BJ (cell line): ENCODE results near the gene RRAS2. TPM values are rescaled to one million over a fixed set of nuclear protein-coding genes. Genes with fewer than 3 reads are reported as not detected.

Source experiments
- CTCF ChIA-PET: fragments of 350-600 bp; formaldehyde crosslinking; extraction: SDS; loops from one replicate; lab custom pipeline; 2021; ENCODE audit warnings: antibody characterized with exemption, inconsistent platforms; lab: Yijun Ruan, JAX
- POLR2A ChIA-PET: fragments of 300-600 bp; sonication (Branson Sonifier 250); formaldehyde crosslinking; extraction: SDS; loops from one replicate; lab custom pipeline; 2021; ENCODE audit warnings: antibody characterized with exemption; lab: Charles Lee
- DNase-seq: peaks from one replicate; pipeline ENCODE4 v3.0.0-alpha.2; 2011; ENCODE audit warnings: low read depth
- H3K27me3 ChIP-seq: 2 replicates; pipeline ENCODE4 v1.6.0; 2011; ENCODE audit warnings: low read length; ENCODE audit not compliant: control insufficient read depth, insufficient read depth
- H3K36me3 ChIP-seq: 2 replicates; pipeline ENCODE4 v1.5.1; 2011; ENCODE audit warnings: low read length; ENCODE audit not compliant: control insufficient read depth, insufficient read depth
- H3K4me3 ChIP-seq: 2 replicates; pipeline ENCODE4 v1.5.1; 2011; ENCODE audit warnings: low read depth, mild to moderate bottlenecking, control low read depth, low read length
- CTCF ChIP-seq: IDR thresholded peaks from 2 replicates; pipeline ENCODE4 v1.5.1; 2011; ENCODE audit warnings: low read depth, mild to moderate bottlenecking, control low read depth, inconsistent platforms, low read length, moderate library complexity; ENCODE audit not compliant: insufficient read depth
- polyA plus RNA-seq: library from polyadenylated mRNA; depleted of rRNA; stranded (reverse); fragments of >200 nt; gene quantifications from 2 replicates; pipeline ENCODE4 v1.2.3, GENCODE V29; 2011

RRAS2 gene
- polyA plus RNA-seq, 1 experiment: 29.1 TPM

GRCh38 chr11:14242733-14243132 is 116.2 kb downstream of the RRAS2 start:
- H3K27me3 ChIP-seq: peaks cover 8% of the 10 kb centered on the region
- no peak for DNase-seq
- H3K36me3 ChIP-seq: no peaks in the 10 kb centered on the region
- no peak overlapping the region for H3K4me3 ChIP-seq
- TF ChIP-seq CTCF: no peak
- ChIA-PET POLR2A (no interaction called here), CTCF (no interaction called here)

DNA sequence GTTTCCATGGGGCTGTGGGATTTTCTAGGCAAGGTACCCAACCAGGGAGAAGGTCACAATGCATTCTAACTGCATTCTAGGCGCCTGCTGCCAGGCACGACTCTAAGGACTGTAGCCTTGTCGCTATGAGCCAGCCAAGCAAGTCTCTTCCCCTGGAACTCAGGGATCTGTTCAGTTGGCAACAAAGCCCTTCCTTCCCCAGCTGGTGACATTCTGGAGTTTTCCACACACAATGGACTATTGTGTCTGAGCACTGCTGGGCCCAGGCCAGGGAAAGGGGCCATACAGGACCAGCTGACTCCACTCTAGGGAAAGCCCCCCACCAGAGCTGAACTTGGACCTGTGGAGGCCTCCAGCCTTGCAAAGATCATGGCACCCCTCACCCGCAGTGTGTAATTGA is 116.8 kb downstream of the RRAS2 start:
- ChIA-PET CTCF (no interaction called here), POLR2A (no interaction called here)
- TF ChIP-seq CTCF: no peak
- no peak overlapping the region for H3K4me3 ChIP-seq
- DNase-seq: no peak
- peaks cover 10% of the 10 kb centered on the region for H3K27me3 ChIP-seq
- H3K36me3 ChIP-seq: no peaks in the 10 kb centered on the region

- Histone ChIP-seq H3K36me3 (no peaks in the 10 kb centered on the region), H3K4me3 (no peak overlapping the region), H3K27me3 (peaks cover 10% of the 10 kb centered on the region)
- DNase-seq: no peak
- ChIA-PET POLR2A (no interaction called here), CTCF (no interaction called here)
- TF ChIP-seq CTCF: no peak
These were observed 118.0 kb downstream of the RRAS2 start for GRCh38 chr11:14240951-14241350.

- no peak overlapping the region for H3K4me3 ChIP-seq
- ChIA-PET POLR2A (no interaction called here), CTCF (interaction anchor here (1.5 kb wide), 1 partner anchor 27 kb away, joined by 3 read pairs; no protein-coding TSS in a partner anchor)
- peaks cover 8% of the 10 kb centered on the region for H3K27me3 ChIP-seq
- no peaks in the 10 kb centered on the region for H3K36me3 ChIP-seq
- DNase-seq: no peak
- TF ChIP-seq CTCF: no peak
These were observed 118.8 kb downstream of the RRAS2 start for GRCh38 chr11:14240221-14240620.

DNA sequence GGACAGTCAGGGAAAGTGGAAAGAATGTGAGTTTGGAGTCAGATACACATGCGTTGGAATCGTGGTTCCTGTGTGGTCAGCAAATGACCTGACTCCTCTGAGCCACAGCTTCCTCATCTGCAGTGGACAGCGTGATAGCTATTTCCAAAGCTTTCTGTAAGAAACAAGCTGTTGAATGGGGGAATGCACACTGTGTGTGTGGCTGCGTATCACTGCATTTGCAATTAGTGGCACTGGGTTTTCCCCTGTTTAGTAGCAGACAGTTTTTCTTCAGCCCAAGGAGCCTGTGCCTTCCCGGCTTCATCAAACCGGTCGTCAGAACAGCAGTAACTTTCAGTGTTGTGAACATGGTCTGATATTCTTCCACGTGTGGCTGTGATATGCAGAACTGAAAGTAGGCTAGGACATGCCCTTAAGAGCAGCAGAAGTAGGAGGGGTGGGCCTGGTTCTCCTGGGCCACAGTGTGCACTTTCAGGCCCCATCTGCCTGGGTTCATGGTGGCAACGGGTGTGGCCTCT is 121.5 kb downstream of the RRAS2 start:
- H3K36me3 ChIP-seq: no peaks in the 10 kb centered on the region
- POLR2A ChIA-PET: no interaction called here
- CTCF ChIA-PET: interaction anchor here (1.3 kb wide), 1 partner anchor 10 kb away, joined by 6 read pairs; no protein-coding TSS in a partner anchor
- no peak for DNase-seq
- H3K4me3 ChIP-seq: no peak overlapping the region
- peaks cover 8% of the 10 kb centered on the region for H3K27me3 ChIP-seq
- no peak for TF ChIP-seq CTCF
